Measurements from ENCODE around the gene UBE2E3. TPM values are rescaled to one million over a fixed set of nuclear protein-coding genes. Genes with fewer than 3 reads are reported as not detected.

UBE2E3 gene
- total RNA-seq, 3 donors from 2014 or later: 48.3 to 63.6 (median 52.8) TPM

DNA sequence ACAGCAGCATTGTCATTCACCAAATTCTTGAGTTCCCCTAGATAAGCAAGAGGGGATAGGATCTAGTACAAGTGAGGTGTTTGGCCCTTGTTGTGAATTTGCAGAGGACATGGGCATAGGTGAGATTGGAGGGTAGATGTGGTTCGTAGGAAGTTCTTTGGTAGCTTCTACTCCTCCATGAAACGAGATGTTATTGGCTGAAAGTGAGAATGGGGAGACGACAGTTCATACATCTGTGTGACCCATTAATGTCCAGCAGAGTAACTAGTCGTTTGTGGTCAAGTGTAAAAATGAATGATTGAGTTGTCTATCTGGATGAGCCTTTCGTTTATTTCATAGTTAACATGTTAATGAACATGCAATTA is 90.4 kb downstream of the UBE2E3 start:
- Histone ChIP-seq H3K9me3 (no peaks in the 10 kb centered on the region), H3K4me1 (ENCODE audit: low read depth) (peaks cover 8% of the 10 kb centered on the region), H3K4me3 (no peak overlapping the region), H3K36me3 (ENCODE audit: low read depth) (no peaks in the 10 kb centered on the region)
- TF ChIP-seq, protein P1, sequence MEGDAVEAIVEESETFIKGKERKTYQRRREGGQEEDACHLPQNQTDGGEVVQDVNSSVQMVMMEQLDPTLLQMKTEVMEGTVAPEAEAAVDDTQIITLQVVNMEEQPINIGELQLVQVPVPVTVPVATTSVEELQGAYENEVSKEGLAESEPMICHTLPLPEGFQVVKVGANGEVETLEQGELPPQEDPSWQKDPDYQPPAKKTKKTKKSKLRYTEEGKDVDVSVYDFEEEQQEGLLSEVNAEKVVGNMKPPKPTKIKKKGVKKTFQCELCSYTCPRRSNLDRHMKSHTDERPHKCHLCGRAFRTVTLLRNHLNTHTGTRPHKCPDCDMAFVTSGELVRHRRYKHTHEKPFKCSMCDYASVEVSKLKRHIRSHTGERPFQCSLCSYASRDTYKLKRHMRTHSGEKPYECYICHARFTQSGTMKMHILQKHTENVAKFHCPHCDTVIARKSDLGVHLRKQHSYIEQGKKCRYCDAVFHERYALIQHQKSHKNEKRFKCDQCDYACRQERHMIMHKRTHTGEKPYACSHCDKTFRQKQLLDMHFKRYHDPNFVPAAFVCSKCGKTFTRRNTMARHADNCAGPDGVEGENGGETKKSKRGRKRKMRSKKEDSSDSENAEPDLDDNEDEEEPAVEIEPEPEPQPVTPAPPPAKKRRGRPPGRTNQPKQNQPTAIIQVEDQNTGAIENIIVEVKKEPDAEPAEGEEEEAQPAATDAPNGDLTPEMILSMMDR (IDR thresholded peaks at IDR 0.05): no peak
- intact Hi-C loops (cut with DNase I, micrococcal nuclease): no loop called here
- ATAC-seq: no peak
- no peak for DNase-seq

GRCh38 chr2:181072486-181073235 is 92.3 kb downstream of the UBE2E3 start:
- intact Hi-C loops (cut with DNase I, micrococcal nuclease): no loop called here
- Histone ChIP-seq H3K36me3 (ENCODE audit: low read depth) (no peaks in the 10 kb centered on the region), H3K4me3 (no peak overlapping the region), H3K4me1 (ENCODE audit: low read depth) (peaks cover 8% of the 10 kb centered on the region), H3K9me3 (no peaks in the 10 kb centered on the region)
- ATAC-seq (no peak), DNase-seq (no peak)
- TF ChIP-seq, protein P1 (IDR thresholded peaks at IDR 0.05): no peak

- no peak overlapping the region for H3K4me3 ChIP-seq
- intact Hi-C loops (cut with DNase I, micrococcal nuclease): no loop called here
- no peaks in the 10 kb centered on the region for H3K9me3 ChIP-seq
- TF ChIP-seq, protein P1 (IDR thresholded peaks at IDR 0.05): no peak
- no peaks in the 10 kb centered on the region for H3K36me3 ChIP-seq (ENCODE audit: low read depth)
- peaks cover 8% of the 10 kb centered on the region for H3K4me1 ChIP-seq (ENCODE audit: low read depth)
- DNase-seq (no peak), ATAC-seq (no peak)
Observed at GRCh38 chr2:181073896-181074295, 93.5 kb downstream of the UBE2E3 start.

DNA sequence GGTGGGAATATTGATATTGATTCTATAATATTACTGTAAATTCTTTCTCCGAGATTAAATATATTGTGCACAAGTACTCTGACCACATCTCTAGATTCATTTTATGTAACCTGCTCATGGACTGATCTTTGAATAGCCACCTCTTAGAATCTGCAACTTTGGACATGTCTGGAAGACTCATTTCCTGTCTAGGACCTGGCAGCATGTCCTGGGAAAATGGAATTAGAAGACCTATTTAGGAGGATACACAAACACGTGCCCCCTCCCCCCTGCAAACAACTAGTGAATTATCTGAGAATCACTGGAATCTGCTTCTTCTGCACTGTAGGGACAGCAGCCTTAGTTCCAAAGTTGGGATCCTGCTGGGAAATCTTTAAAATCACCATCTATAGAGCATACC is 94.1 kb downstream of the UBE2E3 start:
- Histone ChIP-seq H3K9me3 (no peaks in the 10 kb centered on the region), H3K4me1 (ENCODE audit: low read depth) (peaks cover 8% of the 10 kb centered on the region), H3K4me3 (no peak overlapping the region), H3K36me3 (ENCODE audit: low read depth) (no peaks in the 10 kb centered on the region)
- ATAC-seq (no peak), DNase-seq (no peak)
- TF ChIP-seq, protein P1 (IDR thresholded peaks at IDR 0.05): no peak
- intact Hi-C loops (cut with DNase I, micrococcal nuclease): no loop called here

- intact Hi-C loops (cut with DNase I, micrococcal nuclease): no loop called here
- DNase-seq (no peak), ATAC-seq (no peak)
- Histone ChIP-seq H3K9me3 (no peaks in the 10 kb centered on the region), H3K4me1 (ENCODE audit: low read depth) (no peaks in the 10 kb centered on the region), H3K36me3 (ENCODE audit: low read depth) (no peaks in the 10 kb centered on the region), H3K4me3 (no peak overlapping the region)
- TF ChIP-seq, protein P1 (IDR thresholded peaks at IDR 0.05): no peak
Observed at GRCh38 chr2:181076658-181077057, 96.3 kb downstream of the UBE2E3 start.

Data from mucosa of descending colon (tissue), 3 donors.